H9 (cell line): ENCODE measurements around the gene SLC2A14. TPM values are rescaled to one million over a fixed set of nuclear protein-coding genes. Genes with fewer than 3 reads are reported as not detected.
"Not testable (repeated sequence)": the region's sequence is repeated elsewhere in the genome, so short reads cannot be mapped to it uniquely, and the experiment has no call there.

Source experiments
- DNase-seq: peaks from one replicate; pipeline ENCODE4 v3.0.0-alpha.2; 2017
- H2AFZ ChIP-seq: one replicate; pipeline ENCODE4 v1.6.1; 2013; ENCODE audit warnings: mild to moderate bottlenecking, low read length, control low read depth, moderate library complexity
- H2AK5ac ChIP-seq: 2 replicates; pipeline ENCODE4 v1.6.1; 2013; ENCODE audit warnings: low read length, control low read depth, mixed read lengths; ENCODE audit not compliant: insufficient read length
- H2BK120ac ChIP-seq: one replicate; pipeline ENCODE4 v1.6.1; 2013; ENCODE audit warnings: low read depth, mild to moderate bottlenecking, low read length, control low read depth, inconsistent platforms; ENCODE audit not compliant: poor library complexity, severe bottlenecking
- H2BK12ac ChIP-seq: 2 replicates; pipeline ENCODE4 v1.6.1; 2013; ENCODE audit warnings: low read length, control low read depth, mixed read lengths, low read depth; ENCODE audit not compliant: insufficient read length
- H2BK15ac ChIP-seq: 2 replicates; pipeline ENCODE4 v1.6.1; 2013; ENCODE audit warnings: low read depth, low read length, control low read depth
- H2BK20ac ChIP-seq: one replicate; pipeline ENCODE4 v1.6.1; 2013; ENCODE audit warnings: low read depth, mild to moderate bottlenecking, low read length, control low read depth, inconsistent platforms; ENCODE audit not compliant: poor library complexity, severe bottlenecking
- H2BK5ac ChIP-seq: 2 replicates; pipeline ENCODE4 v1.6.1; 2013; ENCODE audit warnings: low read length, control low read depth, mixed read lengths; ENCODE audit not compliant: insufficient read length
- H3K14ac ChIP-seq: 2 replicates; pipeline ENCODE4 v1.6.1; 2013; ENCODE audit warnings: low read length, control low read depth; ENCODE audit not compliant: insufficient read depth
- H3K18ac ChIP-seq: 2 replicates; pipeline ENCODE4 v1.6.1; 2013; ENCODE audit warnings: low read depth, mild to moderate bottlenecking, mixed read lengths, low read length, control low read depth; ENCODE audit not compliant: insufficient read length
- H3K23ac ChIP-seq: 2 replicates; pipeline ENCODE4 v1.6.1; 2013; ENCODE audit warnings: low read length, control low read depth, mixed read lengths, low read depth; ENCODE audit not compliant: insufficient read length
- H3K23me2 ChIP-seq: 2 replicates; pipeline ENCODE4 v1.6.1; 2013; ENCODE audit warnings: low read depth, mild to moderate bottlenecking, mixed read lengths, low read length, control low read depth; ENCODE audit not compliant: insufficient read length, poor library complexity, severe bottlenecking
- H3K27ac ChIP-seq: 2 replicates; pipeline ENCODE4 v1.5.1; 2013; ENCODE audit warnings: low read length, control low read depth, mixed read lengths, low read depth; ENCODE audit not compliant: insufficient read length
- H3K27me3 ChIP-seq: 2 replicates; pipeline ENCODE4 v1.6.1; 2013; ENCODE audit warnings: low read length, control low read depth, inconsistent platforms; ENCODE audit not compliant: insufficient read depth
- H3K4ac ChIP-seq: 2 replicates; pipeline ENCODE4 v1.6.1; 2013; ENCODE audit warnings: low read depth, mild to moderate bottlenecking, control low read depth, inconsistent platforms, low read length, moderate library complexity
- H3K4me1 ChIP-seq: 2 replicates; pipeline ENCODE4 v1.6.1; 2013; ENCODE audit warnings: low read length, control low read depth, inconsistent platforms; ENCODE audit not compliant: insufficient read depth
- H3K4me2 ChIP-seq: 2 replicates; pipeline ENCODE4 v1.6.1; 2013; ENCODE audit warnings: low read length, control low read depth, mixed read lengths; ENCODE audit not compliant: insufficient read length, insufficient read depth
- H3K56ac ChIP-seq: 2 replicates; pipeline ENCODE4 v1.6.1; 2013; ENCODE audit warnings: low read depth, mild to moderate bottlenecking, mixed read lengths, low read length, control low read depth; ENCODE audit not compliant: insufficient read length
- H3K79me1 ChIP-seq: 2 replicates; pipeline ENCODE4 v1.6.1; 2013; ENCODE audit warnings: low read depth, mild to moderate bottlenecking, moderate library complexity, low read length, control low read depth, inconsistent platforms; ENCODE audit not compliant: insufficient read depth, poor library complexity, severe bottlenecking
- H3K79me2 ChIP-seq: 2 replicates; pipeline ENCODE4 v1.6.1; 2013; ENCODE audit warnings: low read length, control low read depth, inconsistent platforms; ENCODE audit not compliant: insufficient read depth
- H3K9ac ChIP-seq: 2 replicates; pipeline ENCODE4 v1.6.1; 2013; ENCODE audit warnings: low read length, control low read depth, mixed read lengths; ENCODE audit not compliant: insufficient read length; ENCODE audit errors: extremely low read depth
- H3K9me3 ChIP-seq: one replicate; pipeline ENCODE4 v1.6.1; 2013; ENCODE audit warnings: low read depth, low read length, inconsistent platforms; ENCODE audit not compliant: control insufficient read depth
- H3T11ph ChIP-seq: one replicate; pipeline ENCODE4 v1.6.1; 2013; ENCODE audit warnings: mild to moderate bottlenecking, low read length, control low read depth, inconsistent platforms
- H4K20me1 ChIP-seq: one replicate; pipeline ENCODE4 v1.6.1; 2013; ENCODE audit not compliant: control insufficient read depth, insufficient read length, insufficient read depth
- H4K5ac ChIP-seq: 2 replicates; pipeline ENCODE4 v1.6.1; 2013; ENCODE audit warnings: low read depth, mild to moderate bottlenecking, mixed read lengths, low read length, control low read depth; ENCODE audit not compliant: insufficient read length
- H4K8ac ChIP-seq: replicated peaks from 2 replicates; pipeline ENCODE4 v1.6.1; 2013; ENCODE audit warnings: low read length, control low read depth, mixed read lengths, low read depth; ENCODE audit not compliant: insufficient read length
- H4K91ac ChIP-seq: 2 replicates; pipeline ENCODE4 v1.6.1; 2013; ENCODE audit warnings: low read depth, mild to moderate bottlenecking, moderate library complexity, mixed read lengths, low read length, control low read depth; ENCODE audit not compliant: insufficient read length
- H3K27ac Mint-ChIP-seq, 3 experiments: 2 replicates in 2 of 3; 3 replicates in 1 of 3; pipeline ENCODE4 v1.8.0; 2020 to 2021; ENCODE audit warnings: mixed read lengths in 3 of 3, mild to moderate bottlenecking in 1 of 3, moderate library complexity in 1 of 3
- H3K27me3 Mint-ChIP-seq: 2 replicates; pipeline ENCODE4 v1.8.0; 2021; ENCODE audit warnings: low read depth, mild to moderate bottlenecking, moderate library complexity, mixed read lengths
- H3K36me3 Mint-ChIP-seq, 3 experiments: 2 replicates in 2 of 3; 3 replicates in 1 of 3; pipeline ENCODE4 v1.8.0; 2020 to 2021; ENCODE audit warnings: low read depth in 3 of 3, mixed read lengths in 3 of 3; ENCODE audit not compliant: insufficient read depth in 1 of 3
- H3K4me1 Mint-ChIP-seq, 2 experiments: 2 replicates each; pipeline ENCODE4 v1.8.0; 2020; ENCODE audit warnings: mixed read lengths in 2 of 2
- H3K4me3 Mint-ChIP-seq, 2 experiments: 2 replicates in 1 of 2; 3 replicates in 1 of 2; pipeline ENCODE4 v1.8.0; 2020 to 2021; ENCODE audit warnings: mild to moderate bottlenecking in 2 of 2, mixed read lengths in 2 of 2, moderate library complexity in 1 of 2
- H3K9me3 Mint-ChIP-seq, 2 experiments: 2 replicates in 1 of 2; 3 replicates in 1 of 2; pipeline ENCODE4 v1.8.0; 2020; ENCODE audit warnings: mild to moderate bottlenecking in 2 of 2, mixed read lengths in 2 of 2, moderate library complexity in 1 of 2
- WGBS: extraction: QIAGEN DNeasy Blood & Tissue Kit; methylation state at CpG from one replicate; pipeline ENCODE4 v1.1.7; 2013; ENCODE audit warnings: missing lambda C conversion rate, low lambda C conversion rate, mixed read lengths; ENCODE audit not compliant: insufficient read length; ENCODE audit errors: extremely low coverage; 5-methylcytosine and 5-hydroxymethylcytosine counted together
- long read RNA-seq: library from polyadenylated mRNA; unstranded; transcript quantifications from one replicate; pipeline ENCODE4 v2.0.0, GENCODE V29; 2020
- total RNA-seq: library from RNA; stranded (reverse); gene quantifications from 2 replicates; pipeline ENCODE4 v1.2.1, GENCODE V29; 2021
- TF ChIP-seq, protein P1 (sequence below): fragments of 200-600 bp; sonication (generic); conservative IDR thresholded peaks from 3 replicates; pipeline ENCODE4 v1.8.0; 2021; ENCODE audit warnings: antibody characterized with exemption, mild to moderate bottlenecking

The SLC2A14 gene
- total RNA-seq, result 19.1 and 19.3 TPM in 2 replicates
- long read RNA-seq, partial matches to known transcripts, result 0 of 4 reads
- long read RNA-seq, other reads (novel, unspliced or antisense), result 4 of 4 reads

DNA sequence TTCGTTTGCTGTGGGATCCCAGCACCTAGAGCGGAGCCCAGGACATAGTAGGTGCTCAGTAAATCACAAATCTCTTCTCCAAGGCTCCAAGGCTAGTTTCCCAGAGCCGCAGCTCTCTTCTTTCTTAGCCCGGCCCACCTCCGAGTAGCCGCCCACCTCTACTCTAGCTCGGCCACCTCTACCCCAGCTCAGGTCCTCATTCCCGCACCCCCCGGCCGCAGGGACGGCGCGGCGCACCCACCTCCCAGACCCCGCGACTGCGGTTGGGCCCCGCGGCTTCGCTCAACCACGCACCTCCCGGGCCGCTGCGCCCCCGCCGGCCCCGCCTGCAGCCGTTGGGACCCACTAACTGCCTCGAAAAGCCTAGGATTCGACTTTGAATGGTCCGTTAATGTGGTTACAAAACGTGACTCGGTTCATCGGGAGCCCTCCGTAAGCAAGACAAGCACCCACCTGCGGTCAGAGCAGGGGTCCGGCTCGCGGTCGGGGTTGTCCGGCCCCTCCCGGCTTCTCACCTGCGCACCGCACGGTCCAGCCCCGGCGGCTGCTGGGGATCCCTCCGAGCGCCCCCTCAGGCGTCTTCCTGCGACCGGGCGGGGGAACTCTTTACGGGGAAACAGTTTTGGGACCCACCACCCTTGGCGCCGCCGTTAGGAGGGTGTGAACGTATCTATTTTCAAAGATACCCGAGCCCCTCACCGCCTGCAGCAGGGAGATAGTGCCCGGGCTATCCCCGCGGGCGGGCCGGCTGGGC, at the start of gene SLC2A14:
Gene SLC2A14, minus strand, starts transcription at position 350 of the 754 bp plus-strand sequence. CDS start 3,035 bp downstream, outside the sequence.
- Histone ChIP-seq H2AK5ac (no peak within 1 kb of the TSS), H4K20me1 (no peaks in the 10 kb centered on the region), H2BK12ac (no peak within 1 kb of the TSS), H2BK20ac (no peak within 1 kb of the TSS), H3K14ac (no peak within 1 kb of the TSS), H3K4me1 (no peaks in the 10 kb centered on the region), H3K9me3 (no peaks in the 10 kb centered on the region), H3K56ac (no peak within 1 kb of the TSS), H3K79me2 (no peaks in the 10 kb centered on the region), H3K4ac (no peak within 1 kb of the TSS), H2BK120ac (no peak within 1 kb of the TSS), H3K27ac (no peak within 1 kb of the TSS), H3K79me1 (no peaks in the 10 kb centered on the region), H3K23ac (no peak within 1 kb of the TSS), H3K27me3 (no peaks in the 10 kb centered on the region), H3K18ac (no peak within 1 kb of the TSS), H3T11ph (no peak within 1 kb of the TSS), H2AFZ (no peak within 1 kb of the TSS), H3K9ac (no peak within 1 kb of the TSS), H2BK15ac (no peak within 1 kb of the TSS), H4K91ac (no peak within 1 kb of the TSS), H3K23me2 (no peaks in the 10 kb centered on the region), H4K8ac (no peak within 1 kb of the TSS), H3K4me2 (no peak within 1 kb of the TSS), H2BK5ac (no peak within 1 kb of the TSS), H4K5ac (no peak within 1 kb of the TSS)
- TF ChIP-seq, protein P1, sequence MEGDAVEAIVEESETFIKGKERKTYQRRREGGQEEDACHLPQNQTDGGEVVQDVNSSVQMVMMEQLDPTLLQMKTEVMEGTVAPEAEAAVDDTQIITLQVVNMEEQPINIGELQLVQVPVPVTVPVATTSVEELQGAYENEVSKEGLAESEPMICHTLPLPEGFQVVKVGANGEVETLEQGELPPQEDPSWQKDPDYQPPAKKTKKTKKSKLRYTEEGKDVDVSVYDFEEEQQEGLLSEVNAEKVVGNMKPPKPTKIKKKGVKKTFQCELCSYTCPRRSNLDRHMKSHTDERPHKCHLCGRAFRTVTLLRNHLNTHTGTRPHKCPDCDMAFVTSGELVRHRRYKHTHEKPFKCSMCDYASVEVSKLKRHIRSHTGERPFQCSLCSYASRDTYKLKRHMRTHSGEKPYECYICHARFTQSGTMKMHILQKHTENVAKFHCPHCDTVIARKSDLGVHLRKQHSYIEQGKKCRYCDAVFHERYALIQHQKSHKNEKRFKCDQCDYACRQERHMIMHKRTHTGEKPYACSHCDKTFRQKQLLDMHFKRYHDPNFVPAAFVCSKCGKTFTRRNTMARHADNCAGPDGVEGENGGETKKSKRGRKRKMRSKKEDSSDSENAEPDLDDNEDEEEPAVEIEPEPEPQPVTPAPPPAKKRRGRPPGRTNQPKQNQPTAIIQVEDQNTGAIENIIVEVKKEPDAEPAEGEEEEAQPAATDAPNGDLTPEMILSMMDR, result no peak
- H3K4me3 Mint-ChIP-seq, result no peak within 1 kb of the TSS
- WGBS, result no CpG with 5 or more reads among the region's 65 CpGs
- peaks cover 0 to 3% of the 10 kb centered on the region in 2 experiments; a peak in 1 of 5 replicates for H3K9me3 Mint-ChIP-seq
- H3K4me1 Mint-ChIP-seq, result peaks cover 9 to 10% of the 10 kb centered on the region in 2 experiments; a peak in 3 of 4 replicates
- no peaks in the 10 kb centered on the region for H3K27me3 Mint-ChIP-seq
- no peaks in the 10 kb centered on the region; a peak in 1 of 7 replicates for H3K36me3 Mint-ChIP-seq
- peak; percentile 51 for DNase-seq
- peak within 1 kb of the TSS in 2 of 3 experiments; percentile 14 to 61; a peak in 5 of 7 replicates for H3K27ac Mint-ChIP-seq

DNA sequence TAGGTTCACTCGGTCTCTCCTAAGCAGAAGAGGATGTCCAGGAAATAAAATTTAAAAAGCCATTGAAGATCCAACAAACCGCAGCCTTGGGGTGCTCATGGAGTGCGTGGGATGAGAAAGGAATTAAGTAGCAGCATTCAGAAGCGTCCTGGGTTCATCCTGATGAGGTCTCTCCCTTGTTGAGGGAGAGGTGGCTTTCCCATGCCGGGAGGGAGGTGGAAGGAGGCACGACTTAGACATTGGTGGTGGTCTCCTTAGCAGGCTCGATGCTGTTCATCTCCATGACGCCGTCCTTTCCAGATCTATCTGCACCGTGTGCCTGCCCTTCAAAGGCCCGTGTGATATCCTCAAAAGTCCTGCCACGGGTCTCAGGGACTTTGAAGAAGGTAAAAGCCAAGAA, 48.5 kb upstream of the SLC2A14 start:
- not testable (repeated sequence) for H3K27me3 ChIP-seq, H3K9me3 Mint-ChIP-seq, H2BK12ac ChIP-seq, H2BK20ac ChIP-seq, H2AFZ ChIP-seq, H4K20me1 ChIP-seq, H3K14ac ChIP-seq, H2BK15ac ChIP-seq, H3K9me3 ChIP-seq, H4K8ac ChIP-seq, H3K27me3 Mint-ChIP-seq, H2AK5ac ChIP-seq, H3K4me1 ChIP-seq, H3K23me2 ChIP-seq, DNase-seq, H3K79me1 ChIP-seq, H3T11ph ChIP-seq, H2BK120ac ChIP-seq, H3K23ac ChIP-seq, H4K5ac ChIP-seq, H3K9ac ChIP-seq, H4K91ac ChIP-seq, H3K4ac ChIP-seq, H3K79me2 ChIP-seq, H3K27ac ChIP-seq, H3K56ac ChIP-seq, H3K4me2 ChIP-seq, H2BK5ac ChIP-seq, H3K18ac ChIP-seq
- no CpG with 5 or more reads among the region's 12 CpGs for WGBS
- Mint-ChIP-seq H3K27ac (peak overlapping the region in 2 of 3 experiments; percentile 81 to 96; a peak in 4 of 7 replicates), H3K4me1 (peaks cover 31 to 35% of the 10 kb centered on the region in 2 experiments), H3K4me3 (peak overlapping the region in 1 of 2 experiments; percentile 19; a peak in 1 of 5 replicates), H3K36me3 (peaks cover 55 to 80% (median 80%) of the 10 kb centered on the region in 3 experiments)
